GM13976 (cell line): ENCODE measurements around the gene FYN.
"Not testable (repeated sequence)": the region's sequence is repeated elsewhere in the genome, so short reads cannot be mapped to it uniquely, and the experiment has no call there.

Experiments
- DNase-seq: peaks from one replicate; pipeline ENCODE4 v3.0.0; 2012; ENCODE audit warnings: low spot score
- in situ Hi-C: fragments of 300-500 bp; cut with MboI; formaldehyde crosslinking; loops from one replicate; pipeline ENCODE4 v1.12.0; 2022; ENCODE audit warnings: low sequenced_read_pairs, mixed read lengths, inconsistent platforms; ENCODE audit not compliant: unreplicated experiment
- TF ChIP-seq, protein P1 (sequence below): IDR thresholded peaks from 2 replicates; pipeline ENCODE4 v1.5.1; 2012; ENCODE audit warnings: borderline replicate concordance, mild to moderate bottlenecking; ENCODE audit not compliant: insufficient read depth; ENCODE audit errors: extremely low read depth, missing control alignments, control extremely low read depth

The FYN gene

DNA sequence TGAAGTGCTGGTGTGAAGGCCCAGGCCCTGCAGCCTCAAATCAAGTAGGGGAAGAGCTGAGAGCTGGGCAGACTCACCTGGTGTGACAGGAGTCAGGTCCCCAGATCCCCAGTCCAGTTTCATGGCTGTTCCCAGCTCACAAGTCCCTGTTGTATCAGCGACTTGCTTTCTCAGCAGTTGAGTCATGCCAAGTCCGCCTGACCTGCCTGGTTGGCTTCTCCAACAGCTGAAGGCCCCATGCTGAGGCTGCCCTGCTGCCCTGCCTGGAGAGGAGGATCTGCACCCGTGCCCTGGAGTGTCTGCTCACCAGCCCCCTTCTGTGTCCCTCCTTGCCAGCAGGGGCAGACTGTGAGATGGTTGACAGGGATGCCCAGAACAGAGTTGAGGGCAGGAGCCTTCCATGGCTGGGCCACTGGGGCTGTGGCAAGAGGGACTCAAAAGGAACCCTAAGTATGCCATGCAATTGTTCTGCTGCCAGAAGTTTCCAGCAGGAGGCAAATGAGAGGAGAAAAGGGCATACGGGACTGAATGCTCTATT lies 228.3 kb downstream of the FYN start:
- TF ChIP-seq, protein P1, sequence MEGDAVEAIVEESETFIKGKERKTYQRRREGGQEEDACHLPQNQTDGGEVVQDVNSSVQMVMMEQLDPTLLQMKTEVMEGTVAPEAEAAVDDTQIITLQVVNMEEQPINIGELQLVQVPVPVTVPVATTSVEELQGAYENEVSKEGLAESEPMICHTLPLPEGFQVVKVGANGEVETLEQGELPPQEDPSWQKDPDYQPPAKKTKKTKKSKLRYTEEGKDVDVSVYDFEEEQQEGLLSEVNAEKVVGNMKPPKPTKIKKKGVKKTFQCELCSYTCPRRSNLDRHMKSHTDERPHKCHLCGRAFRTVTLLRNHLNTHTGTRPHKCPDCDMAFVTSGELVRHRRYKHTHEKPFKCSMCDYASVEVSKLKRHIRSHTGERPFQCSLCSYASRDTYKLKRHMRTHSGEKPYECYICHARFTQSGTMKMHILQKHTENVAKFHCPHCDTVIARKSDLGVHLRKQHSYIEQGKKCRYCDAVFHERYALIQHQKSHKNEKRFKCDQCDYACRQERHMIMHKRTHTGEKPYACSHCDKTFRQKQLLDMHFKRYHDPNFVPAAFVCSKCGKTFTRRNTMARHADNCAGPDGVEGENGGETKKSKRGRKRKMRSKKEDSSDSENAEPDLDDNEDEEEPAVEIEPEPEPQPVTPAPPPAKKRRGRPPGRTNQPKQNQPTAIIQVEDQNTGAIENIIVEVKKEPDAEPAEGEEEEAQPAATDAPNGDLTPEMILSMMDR, result no peak
- DNase-seq, result no peak
- in situ Hi-C loops, result loop anchor here (10.0 to 25.0 kb wide), 2 partner anchors 390 to 633 kb away; a partner anchor contains a TSS

DNA sequence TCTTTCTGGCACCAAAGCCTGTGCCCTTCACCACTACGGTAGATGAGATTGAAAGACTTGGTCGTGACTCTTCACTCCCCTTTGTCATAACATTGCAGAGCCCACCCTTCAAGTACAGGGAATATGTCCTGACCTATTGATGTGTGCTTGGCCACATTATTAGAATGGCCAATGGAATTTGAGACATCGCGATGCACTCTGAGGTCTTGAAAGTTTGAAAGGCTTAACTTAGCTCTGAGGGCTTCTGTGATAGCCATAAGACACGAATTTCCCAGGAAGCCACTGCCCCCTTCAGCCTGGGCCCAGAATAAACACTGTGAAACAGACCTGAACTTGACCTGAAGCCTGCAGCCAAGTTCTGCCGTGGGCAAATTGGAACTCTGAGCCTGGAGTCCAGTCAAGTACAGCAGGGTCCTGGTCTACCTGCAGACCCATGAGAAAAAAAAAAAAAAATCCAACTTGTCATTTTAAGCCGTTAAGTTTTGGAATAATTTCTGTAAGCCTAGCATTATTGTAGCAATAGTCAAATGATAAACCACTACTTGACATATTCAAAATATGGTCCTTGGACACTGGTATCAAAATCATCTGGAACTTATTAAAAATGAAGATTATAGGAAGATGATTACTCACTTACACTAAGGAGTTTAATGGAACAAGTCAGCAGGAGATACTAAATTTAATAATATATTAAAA lies 230.6 kb downstream of the FYN start:
- TF ChIP-seq, protein P1, result peak; percentile 68
- in situ Hi-C loops, result loop anchor here (10.0 to 25.0 kb wide), 2 partner anchors 388 to 630 kb away; a partner anchor contains a TSS

DNA sequence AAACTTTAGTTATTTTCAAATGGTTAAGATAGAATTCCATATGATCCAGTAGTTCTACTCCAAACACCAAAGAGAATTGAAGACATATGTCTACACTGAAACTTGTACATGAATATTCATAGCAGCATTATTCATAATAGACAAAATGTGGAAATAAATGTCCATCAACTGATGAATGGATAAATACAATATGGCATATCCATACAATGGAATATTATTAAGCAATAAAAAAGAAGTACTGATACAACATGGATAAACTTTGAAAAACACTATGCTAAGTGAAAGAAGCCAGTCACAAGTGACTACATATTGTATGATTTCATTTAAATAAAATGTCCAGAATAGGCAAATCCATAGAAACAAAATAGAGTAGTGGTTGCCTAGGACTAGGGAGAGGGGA lies 234.0 kb downstream of the FYN start:
- DNase-seq, result no peak
- in situ Hi-C loops, result loop anchor here (25.0 kb wide), 1 partner anchor 627 kb away; no protein-coding TSS in a partner anchor
- TF ChIP-seq, protein P1, result no peak

More for the DNA sequence above, 230.6 kb downstream of the FYN start:
- peak; percentile 73 for DNase-seq

DNA sequence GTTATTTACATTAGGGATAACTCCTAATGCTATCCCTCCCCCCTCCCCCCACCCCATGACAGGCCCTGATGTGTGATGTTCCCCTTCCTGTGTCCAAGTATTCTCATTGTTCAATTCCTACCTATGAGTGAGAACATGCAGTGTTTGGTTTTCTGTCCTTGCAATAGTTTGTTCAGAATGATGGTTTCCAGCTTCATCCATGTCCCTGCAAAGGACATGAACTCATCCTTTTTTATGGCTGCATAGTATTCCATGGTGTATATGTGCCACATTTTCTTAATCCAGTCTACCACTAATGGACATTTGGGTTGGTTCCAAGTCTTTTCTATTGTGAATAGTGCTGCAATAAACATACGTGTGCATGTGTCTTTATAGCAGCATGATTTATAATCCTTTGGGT lies 238.3 kb downstream of the FYN start:
- DNase-seq, result not testable (repeated sequence)
- in situ Hi-C loops, result loop anchor here (25.0 kb wide), 1 partner anchor 623 kb away; no protein-coding TSS in a partner anchor

DNA sequence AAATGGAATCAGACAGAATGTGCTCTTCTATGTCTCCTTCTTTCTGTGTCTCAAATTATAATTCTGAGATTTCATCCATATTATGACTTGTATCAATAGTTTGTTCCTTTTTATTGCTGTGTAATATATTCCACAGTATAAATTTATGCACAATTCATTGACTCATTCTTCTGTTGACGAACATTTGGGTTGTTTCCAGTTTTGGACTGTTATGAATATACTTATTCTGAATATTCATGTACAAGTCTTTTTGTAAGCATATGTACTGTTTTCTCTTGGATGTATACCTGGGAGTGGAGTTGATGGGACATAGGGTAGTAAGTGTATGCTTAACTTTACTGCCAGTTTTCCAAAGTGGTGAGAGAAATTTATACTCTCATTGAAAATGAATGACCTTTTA lies 239.4 kb downstream of the FYN start:
- no peak for DNase-seq
- in situ Hi-C loops, result loop anchor here (25.0 kb wide), 1 partner anchor 622 kb away; no protein-coding TSS in a partner anchor
- TF ChIP-seq, protein P1, result no peak

DNA sequence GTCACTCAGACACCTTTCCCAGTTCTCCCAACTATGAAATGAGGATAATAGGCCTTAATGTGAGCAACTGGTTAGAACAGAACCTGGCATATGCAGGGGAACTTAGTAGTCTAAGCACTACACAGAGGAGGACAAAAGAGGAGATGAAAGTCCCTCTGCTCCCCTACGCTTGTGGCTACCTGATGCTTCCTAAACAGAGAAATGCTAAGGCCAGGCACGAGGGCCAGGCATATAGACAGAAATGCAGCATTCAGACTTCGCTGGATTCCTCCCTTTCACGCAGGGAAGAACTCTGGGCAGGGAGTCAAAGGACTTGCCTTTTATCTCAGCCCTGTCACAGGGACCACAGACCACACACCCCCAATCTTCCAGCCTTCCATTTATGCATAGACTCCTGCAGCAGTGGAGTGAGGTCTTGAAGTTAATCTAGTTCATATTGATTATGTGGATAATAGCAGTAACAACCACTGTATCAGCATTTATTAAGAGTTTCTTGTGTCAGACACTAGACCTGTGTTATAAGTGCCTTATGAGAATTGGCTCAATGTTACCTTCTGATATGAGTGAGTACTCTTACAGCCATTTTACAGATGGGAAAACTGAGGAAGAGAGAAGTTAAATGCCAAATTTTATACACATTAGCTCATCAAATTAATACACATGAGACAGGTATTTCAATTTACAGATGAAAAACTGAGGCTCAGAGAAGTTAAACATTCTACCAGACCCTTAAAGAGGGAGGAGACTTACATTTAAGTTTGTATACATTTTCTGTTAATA lies 240.6 kb downstream of the FYN start:
- no peak for DNase-seq
- in situ Hi-C loops, result loop anchor here (25.0 kb wide), 1 partner anchor 620 kb away; no protein-coding TSS in a partner anchor

More for the DNA sequence above, 240.6 kb downstream of the FYN start:
- TF ChIP-seq, protein P1, result no peak
